T-helper 2 cell treated with Interferon-gamma antibody and Interleukin-4, amounts not matched to agents 100 ng/mL and 5 ng/mL, for 36 hours (primary cell): ENCODE data around the gene CRMP1. TPM values are rescaled to one million over a fixed set of nuclear protein-coding genes. Genes with fewer than 3 reads are reported as not detected.

Experiments
- intact Hi-C: fragments of 100-400 bp; cut with micrococcal nuclease; formaldehyde crosslinking; loops from one replicate; pipeline ENCODE4 v1.15.1; 2023
- total RNA-seq: library from RNA; stranded (reverse); gene quantifications from 2 replicates; pipeline ENCODE4 v1.2.3, GENCODE V29; 2022

The CRMP1 gene
- total RNA-seq, 1 donor from 2014 or later = 0.66 TPM

DNA sequence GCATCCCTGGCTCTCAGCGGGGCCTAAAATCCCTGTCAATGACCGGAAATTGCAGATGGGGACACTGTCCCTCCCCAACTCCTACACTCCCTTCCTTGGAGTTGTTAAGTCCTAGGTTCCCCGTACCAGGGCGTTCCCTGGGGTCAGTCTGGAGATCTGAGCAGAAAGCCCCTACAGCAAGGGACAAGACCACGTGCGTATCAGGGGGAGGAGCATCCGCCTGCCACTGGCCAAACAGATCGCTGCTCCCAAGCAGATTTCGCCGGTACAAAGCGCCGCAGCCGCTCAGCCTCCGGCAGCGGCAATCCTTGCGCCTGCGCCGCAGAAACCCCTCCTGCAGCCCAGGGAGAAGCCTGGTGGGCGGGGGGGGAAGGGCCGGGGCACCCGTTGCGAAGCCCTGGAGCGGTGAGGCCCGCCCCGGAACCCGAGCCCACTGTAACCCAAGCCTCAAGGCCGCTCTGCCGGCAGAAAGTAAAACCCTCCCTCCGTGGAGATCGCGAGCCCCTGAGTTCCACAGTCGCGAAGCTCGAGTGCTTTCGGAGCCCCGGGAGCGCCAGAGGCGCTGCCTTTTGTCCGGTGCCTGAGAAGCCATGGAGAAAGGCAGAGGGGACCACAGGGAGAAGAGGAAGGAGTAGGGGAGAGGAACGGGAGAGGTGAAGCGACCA lies 2.7 kb downstream of the CRMP1 start:
- intact Hi-C loops = loop anchor here (5.0 kb wide), 1 partner anchor 1023 kb away; no protein-coding TSS in a partner anchor

GRCh38 chr4:5889002-5889696 lies 3.7 kb downstream of the CRMP1 start:
- intact Hi-C loops = no loop called here

DNA sequence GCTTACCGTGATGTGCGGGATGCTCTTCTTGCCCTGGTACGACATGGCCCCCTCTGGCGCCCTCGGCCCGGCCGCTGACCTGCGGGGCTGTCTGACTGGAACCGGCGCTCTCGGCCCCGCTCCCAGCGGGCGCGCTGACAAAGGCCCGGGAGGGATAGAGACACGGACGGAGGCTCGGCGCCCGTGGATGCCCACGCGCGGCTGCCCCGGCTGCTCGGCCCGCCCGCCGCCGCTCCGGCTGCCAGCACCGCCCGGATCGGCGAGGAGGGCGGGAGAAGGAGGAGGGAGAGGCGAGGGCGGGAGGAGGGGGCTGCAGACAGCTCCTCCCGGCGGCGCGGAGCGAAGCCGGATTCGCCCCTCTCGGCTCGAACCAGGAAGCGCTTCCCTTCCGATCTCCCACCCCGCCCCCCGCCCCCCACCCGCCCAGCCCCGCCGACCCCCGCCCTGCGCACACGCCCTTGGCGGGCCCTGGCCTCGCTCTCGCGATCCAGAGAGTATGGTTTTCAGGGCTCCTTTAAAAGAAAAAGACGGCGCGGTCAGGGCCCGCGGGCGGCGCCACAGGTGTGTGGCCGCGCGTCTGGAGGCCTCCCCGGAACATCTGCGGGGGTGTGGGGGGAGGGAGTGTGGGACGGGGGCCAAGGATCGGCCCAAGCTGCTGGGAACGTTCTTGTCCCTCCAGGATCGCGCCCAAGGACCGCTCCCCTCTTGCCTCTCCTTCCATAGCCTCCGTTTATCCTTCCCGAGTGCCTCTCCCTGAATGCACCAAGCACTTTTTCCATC lies 4.5 kb downstream of the CRMP1 start:
- intact Hi-C loops = no loop called here

DNA sequence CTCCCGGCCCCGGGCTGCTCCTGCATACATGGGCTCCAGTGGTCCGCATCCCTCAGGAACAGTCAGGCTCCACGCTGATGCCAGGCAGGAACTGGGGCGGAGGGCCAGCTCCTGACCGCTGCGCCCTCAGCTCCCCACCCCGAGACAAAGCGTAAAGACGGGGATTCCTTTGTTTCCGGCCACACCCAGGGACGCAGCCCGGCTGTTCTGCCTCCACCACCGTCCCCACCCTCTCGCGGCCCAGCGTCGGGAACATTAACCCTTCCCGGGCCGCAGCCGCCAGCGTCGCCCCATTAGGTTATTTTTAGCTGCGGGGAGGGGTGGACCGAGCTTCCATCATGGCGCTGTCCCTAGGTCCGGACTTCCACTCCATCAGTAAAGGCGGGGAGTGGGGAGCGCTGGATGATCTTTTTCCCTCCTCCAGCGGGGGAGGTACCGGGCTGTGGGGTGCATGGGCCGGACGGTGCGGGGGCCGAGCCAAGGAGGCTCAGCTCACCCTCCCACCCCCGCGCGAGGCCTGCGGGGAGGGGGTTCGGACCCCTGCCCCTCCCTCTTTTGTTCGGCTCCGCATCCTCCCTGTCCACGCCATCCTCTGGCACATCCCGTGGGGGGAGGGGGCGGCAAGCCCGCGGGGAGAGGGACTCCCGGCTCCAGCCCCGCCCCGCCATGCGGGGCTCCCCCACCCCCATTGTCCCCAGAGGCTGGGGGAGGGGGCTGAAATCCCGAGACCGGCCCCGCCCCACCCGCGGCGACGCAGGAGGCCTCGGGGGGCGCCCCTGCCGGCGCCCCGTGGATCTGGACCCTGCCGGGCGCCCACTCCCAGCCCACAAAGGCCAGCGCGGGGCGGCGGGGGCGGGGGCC lies 5.3 kb downstream of the CRMP1 start:
- intact Hi-C loops = no loop called here

DNA sequence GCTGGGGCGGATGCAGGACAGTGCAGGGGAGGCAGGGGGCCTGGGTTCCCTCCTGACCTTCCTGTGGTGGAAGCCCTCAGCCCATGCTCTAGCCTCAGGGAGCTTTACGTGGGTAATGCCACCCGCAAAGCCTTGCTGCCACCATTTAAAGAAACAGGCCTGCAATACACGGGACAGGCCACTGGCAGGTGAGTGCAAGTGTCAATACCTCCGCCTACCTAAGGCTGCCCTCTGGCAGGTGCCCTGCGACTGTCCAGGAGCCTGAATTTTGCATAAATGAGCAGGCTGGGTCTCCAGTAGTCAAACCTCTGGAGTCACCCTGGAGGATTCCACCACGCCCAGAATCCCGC lies 5.9 kb downstream of the CRMP1 start:
- intact Hi-C loops = no loop called here

DNA sequence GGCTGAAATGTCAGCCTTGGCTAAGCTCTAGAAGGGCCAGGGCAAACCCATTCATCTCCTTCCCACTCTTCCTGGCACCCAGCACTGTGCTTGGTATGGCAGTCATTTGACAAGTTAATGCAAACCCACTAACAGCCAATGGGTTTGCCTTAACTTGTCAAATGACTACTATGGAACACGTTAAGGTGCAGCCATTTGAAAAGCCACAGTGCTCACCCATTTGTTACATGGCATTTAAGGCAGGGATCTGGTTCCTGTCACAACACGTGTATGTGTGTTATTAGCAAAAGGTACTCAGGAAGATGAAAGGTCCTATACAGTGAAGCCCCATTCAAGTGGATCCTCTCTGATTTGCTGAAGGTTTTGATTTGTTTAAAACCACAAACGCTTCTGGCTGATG lies 7.2 kb downstream of the CRMP1 start:
- intact Hi-C loops = no loop called here

GRCh38 chr4:5884796-5885195 lies 8.1 kb downstream of the CRMP1 start:
- intact Hi-C loops = no loop called here

GRCh38 chr4:5883916-5884315 lies 9.0 kb downstream of the CRMP1 start:
- intact Hi-C loops = no loop called here

DNA sequence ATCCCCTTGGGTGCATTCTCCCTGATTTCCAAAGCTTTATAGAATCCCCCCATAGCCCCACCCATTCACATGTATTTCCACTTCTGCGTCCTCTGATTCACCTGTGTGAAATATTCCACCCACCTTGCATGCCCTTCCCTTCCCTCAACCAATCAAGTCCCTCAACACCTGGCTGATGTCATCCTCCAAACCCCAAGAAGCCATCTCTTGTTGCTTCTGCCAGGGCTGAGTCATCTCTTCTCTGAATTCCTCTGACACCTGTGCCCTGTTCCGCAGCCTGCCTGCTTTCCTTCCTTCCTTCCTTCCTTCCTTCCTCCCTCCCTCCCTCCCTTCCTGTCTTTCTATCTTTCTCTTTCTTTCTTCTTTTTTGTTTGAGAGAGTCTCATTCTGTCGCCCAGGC lies 9.9 kb downstream of the CRMP1 start:
- intact Hi-C loops = no loop called here

GRCh38 chr4:5881340-5881739 lies 11.5 kb downstream of the CRMP1 start:
- intact Hi-C loops = no loop called here

DNA sequence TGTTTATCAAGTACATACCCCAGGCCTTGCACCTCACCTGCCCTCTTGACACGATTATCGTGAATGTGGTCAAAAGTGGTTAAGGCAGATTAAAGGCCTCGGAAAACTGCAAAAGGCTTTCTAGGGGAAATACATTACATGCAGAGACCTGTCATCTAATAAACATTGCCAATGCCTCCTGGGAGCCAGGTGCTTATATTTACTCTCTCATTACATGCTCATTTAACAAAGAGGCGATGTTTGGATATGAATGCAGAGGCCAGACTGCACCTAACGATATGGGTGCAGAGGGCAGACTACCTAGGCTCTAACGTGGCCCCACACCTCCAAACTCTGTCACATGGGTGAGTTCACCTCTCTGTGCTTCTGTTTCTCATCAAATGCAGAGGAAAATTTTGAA lies 14.5 kb downstream of the CRMP1 start:
- intact Hi-C loops = no loop called here

DNA sequence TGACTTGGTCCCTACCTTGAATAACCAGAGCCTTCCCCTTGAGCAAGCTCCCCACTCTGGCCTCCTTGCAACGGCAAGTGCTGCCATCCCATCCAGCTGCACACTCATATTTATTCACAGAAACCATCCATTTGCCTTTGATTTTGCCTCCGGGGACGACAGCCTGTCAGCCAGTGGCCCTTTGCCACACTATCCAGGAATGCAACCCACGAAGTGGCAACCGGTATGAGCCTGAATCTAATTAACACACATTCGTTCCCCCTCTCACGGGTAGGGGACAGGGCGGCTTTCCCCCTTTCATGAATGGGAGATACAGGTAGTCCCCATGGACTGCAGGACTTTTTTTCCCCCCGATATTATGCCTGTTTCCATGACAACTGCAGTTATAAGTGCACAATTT lies 15.5 kb downstream of the CRMP1 start:
- intact Hi-C loops = no loop called here

DNA sequence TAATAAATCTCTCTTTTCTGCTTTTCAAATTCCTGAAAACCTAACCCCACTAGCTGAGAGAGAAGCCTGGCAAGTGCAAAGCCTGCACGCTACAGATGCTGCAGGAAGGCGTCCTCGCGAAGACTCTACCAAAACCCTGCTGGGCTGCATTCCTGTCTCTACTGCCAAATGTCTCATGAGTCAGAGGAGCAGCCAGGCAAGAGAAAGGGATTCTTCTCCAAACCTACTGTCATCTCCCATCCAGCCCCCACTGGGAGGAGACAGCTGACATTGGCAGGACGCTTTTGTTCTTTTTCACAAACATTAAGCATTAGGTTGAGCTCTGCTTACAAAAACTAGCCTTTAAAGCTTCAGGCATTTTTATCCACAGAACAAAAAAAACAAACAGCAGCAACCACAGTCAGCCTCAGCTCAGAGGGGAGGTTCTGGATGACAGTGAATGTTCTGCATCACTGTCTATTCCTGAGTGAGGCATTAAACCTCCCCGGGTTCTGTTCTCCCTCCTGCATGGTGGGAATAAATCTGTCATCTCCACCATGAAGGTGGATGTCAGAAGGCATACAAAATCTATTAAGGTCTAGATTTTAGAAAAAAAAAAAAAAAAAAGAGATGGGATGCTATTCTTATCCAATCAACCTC lies 18.0 kb downstream of the CRMP1 start:
- intact Hi-C loops = no loop called here

DNA sequence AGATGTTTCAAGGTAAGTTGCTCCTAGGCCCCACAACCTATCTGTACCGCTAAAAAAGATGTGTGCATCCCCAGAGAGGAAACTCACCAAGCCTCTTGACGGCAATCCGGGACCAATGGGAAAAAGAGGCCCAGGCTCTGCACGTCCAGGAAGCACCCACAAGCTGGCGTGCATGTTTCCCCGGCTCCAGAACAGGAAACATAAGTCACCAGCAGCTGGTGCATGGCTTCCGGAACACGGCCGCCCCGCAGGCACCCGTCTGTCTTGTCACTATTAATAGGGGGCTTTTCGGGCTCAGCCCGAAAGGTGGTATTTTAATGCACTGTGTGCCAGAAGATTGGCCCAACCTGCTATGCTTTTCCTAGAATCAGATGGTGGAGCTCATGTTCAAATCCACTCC lies 22.2 kb downstream of the CRMP1 start:
- intact Hi-C loops = no loop called here

GRCh38 chr4:5869966-5870619 lies 22.8 kb downstream of the CRMP1 start:
- intact Hi-C loops = no loop called here

- intact Hi-C loops = no loop called here
Measured at GRCh38 chr4:5867866-5868265, 25.0 kb downstream of the CRMP1 start.

GRCh38 chr4:5866841-5867813 lies 25.8 kb downstream of the CRMP1 start:
- intact Hi-C loops = no loop called here

- intact Hi-C loops = no loop called here
Measured at GRCh38 chr4:5865896-5866599, 26.8 kb downstream of the CRMP1 start.
